ACC112 (cell line): ENCODE data around the gene PLB1.

Experiments
- H2AFZ ChIP-seq: fragments of 200-600 bp; sonication (generic); one replicate; pipeline ENCODE4 v1.6.0; 2017; ENCODE audit warnings: antibody characterized with exemption, low read length; ENCODE audit not compliant: unreplicated experiment
- H3K27ac ChIP-seq: fragments of 200-600 bp; sonication (generic); 2 replicates; pipeline ENCODE4 v1.5.1; 2014; ENCODE audit warnings: low read depth, mild to moderate bottlenecking, antibody characterized with exemption, low read length, moderate library complexity
- H3K27me3 ChIP-seq: fragments of 200-600 bp; sonication (generic); 2 replicates; pipeline ENCODE4 v1.6.1; 2014; ENCODE audit warnings: mild to moderate bottlenecking, antibody characterized with exemption, low read length, moderate library complexity, mixed read lengths; ENCODE audit not compliant: insufficient read depth
- H3K36me3 ChIP-seq: fragments of 200-600 bp; sonication (generic); 2 replicates; pipeline ENCODE4 v1.6.1; 2016; ENCODE audit warnings: mild to moderate bottlenecking, antibody characterized with exemption, low read length, moderate library complexity, mixed read lengths; ENCODE audit not compliant: insufficient read depth
- H3K4me1 ChIP-seq: fragments of 200-600 bp; sonication (generic); one replicate; pipeline ENCODE4 v1.6.1; 2016; ENCODE audit warnings: low read length, mixed read lengths; ENCODE audit not compliant: insufficient read depth, unreplicated experiment, control insufficient read depth
- H3K4me3 ChIP-seq: fragments of 200-600 bp; sonication (generic); 2 replicates; pipeline ENCODE4 v1.5.1; 2014; ENCODE audit warnings: mild to moderate bottlenecking, low read depth, low read length
- H3K79me2 ChIP-seq: fragments of 200-600 bp; sonication (generic); one replicate; pipeline ENCODE4 v1.6.0; 2016; ENCODE audit warnings: low read length; ENCODE audit not compliant: control insufficient read depth, unreplicated experiment, insufficient read depth

PLB1 gene

GRCh38 chr2:28506112-28506910 is 10.5 kb downstream of the PLB1 start:
- Histone ChIP-seq H3K79me2 (no peaks in the 10 kb centered on the region), H3K27ac (no peak overlapping the region), H2AFZ (no peak overlapping the region), H3K4me1 (no peaks in the 10 kb centered on the region), H3K36me3 (no peaks in the 10 kb centered on the region), H3K4me3 (no peak overlapping the region), H3K27me3 (peaks cover 36% of the 10 kb centered on the region)

GRCh38 chr2:28507796-28508764 is 12.2 kb downstream of the PLB1 start:
- Histone ChIP-seq H3K27ac (no peak overlapping the region), H3K36me3 (no peaks in the 10 kb centered on the region), H3K4me1 (no peaks in the 10 kb centered on the region), H2AFZ (no peak overlapping the region), H3K79me2 (no peaks in the 10 kb centered on the region), H3K27me3 (peaks cover 47% of the 10 kb centered on the region), H3K4me3 (no peak overlapping the region)

GRCh38 chr2:28509361-28509760 is 13.5 kb downstream of the PLB1 start:
- no peaks in the 10 kb centered on the region for H3K79me2 ChIP-seq

GRCh38 chr2:28510184-28510583 is 14.3 kb downstream of the PLB1 start:
- no peak overlapping the region for H3K4me3 ChIP-seq
- no peak overlapping the region for H3K27ac ChIP-seq

More at GRCh38 chr2:28509361-28509760, 13.5 kb downstream of the PLB1 start:
- Histone ChIP-seq H3K36me3 (no peaks in the 10 kb centered on the region), H3K27ac (no peak overlapping the region), H3K4me3 (no peak overlapping the region), H3K27me3 (peaks cover 59% of the 10 kb centered on the region), H2AFZ (no peak overlapping the region), H3K4me1 (no peaks in the 10 kb centered on the region)

GRCh38 chr2:28511871-28512606 is 16.2 kb downstream of the PLB1 start:
- H3K4me1 ChIP-seq, result no peaks in the 10 kb centered on the region
- no peak overlapping the region for H2AFZ ChIP-seq
- H3K27me3 ChIP-seq, result peaks cover 68% of the 10 kb centered on the region
- no peaks in the 10 kb centered on the region for H3K79me2 ChIP-seq
- H3K36me3 ChIP-seq, result no peaks in the 10 kb centered on the region
- H3K27ac ChIP-seq, result no peak overlapping the region
- no peak overlapping the region for H3K4me3 ChIP-seq

More at GRCh38 chr2:28510184-28510583, 14.3 kb downstream of the PLB1 start:
- H3K36me3 ChIP-seq, result no peaks in the 10 kb centered on the region
- H2AFZ ChIP-seq, result no peak overlapping the region
- H3K79me2 ChIP-seq, result no peaks in the 10 kb centered on the region
- H3K4me1 ChIP-seq, result no peaks in the 10 kb centered on the region
- H3K27me3 ChIP-seq, result peaks cover 66% of the 10 kb centered on the region

GRCh38 chr2:28512607-28512965 is 16.7 kb downstream of the PLB1 start:
- Histone ChIP-seq H3K4me3 (no peak overlapping the region), H3K27ac (no peak overlapping the region), H3K27me3 (peaks cover 68% of the 10 kb centered on the region), H3K36me3 (no peaks in the 10 kb centered on the region), H3K79me2 (no peaks in the 10 kb centered on the region), H3K4me1 (no peaks in the 10 kb centered on the region), H2AFZ (no peak overlapping the region)

GRCh38 chr2:28513097-28513496 is 17.2 kb downstream of the PLB1 start:
- Histone ChIP-seq H3K27ac (no peak overlapping the region), H3K27me3 (peaks cover 72% of the 10 kb centered on the region), H3K36me3 (no peaks in the 10 kb centered on the region), H3K79me2 (no peaks in the 10 kb centered on the region), H3K4me1 (no peaks in the 10 kb centered on the region), H3K4me3 (no peak overlapping the region), H2AFZ (no peak overlapping the region)

GRCh38 chr2:28515176-28515751 is 19.4 kb downstream of the PLB1 start:
- Histone ChIP-seq H2AFZ (no peak overlapping the region), H3K27me3 (peaks cover 74% of the 10 kb centered on the region), H3K27ac (no peak overlapping the region), H3K36me3 (no peaks in the 10 kb centered on the region), H3K4me3 (no peak overlapping the region), H3K79me2 (no peaks in the 10 kb centered on the region), H3K4me1 (no peaks in the 10 kb centered on the region)

- Histone ChIP-seq H2AFZ (no peak overlapping the region), H3K4me1 (no peaks in the 10 kb centered on the region), H3K4me3 (no peak overlapping the region), H3K79me2 (no peaks in the 10 kb centered on the region), H3K36me3 (no peaks in the 10 kb centered on the region), H3K27ac (no peak overlapping the region), H3K27me3 (peaks cover 81% of the 10 kb centered on the region)
Observed at GRCh38 chr2:28516430-28516829, 20.6 kb downstream of the PLB1 start.

DNA sequence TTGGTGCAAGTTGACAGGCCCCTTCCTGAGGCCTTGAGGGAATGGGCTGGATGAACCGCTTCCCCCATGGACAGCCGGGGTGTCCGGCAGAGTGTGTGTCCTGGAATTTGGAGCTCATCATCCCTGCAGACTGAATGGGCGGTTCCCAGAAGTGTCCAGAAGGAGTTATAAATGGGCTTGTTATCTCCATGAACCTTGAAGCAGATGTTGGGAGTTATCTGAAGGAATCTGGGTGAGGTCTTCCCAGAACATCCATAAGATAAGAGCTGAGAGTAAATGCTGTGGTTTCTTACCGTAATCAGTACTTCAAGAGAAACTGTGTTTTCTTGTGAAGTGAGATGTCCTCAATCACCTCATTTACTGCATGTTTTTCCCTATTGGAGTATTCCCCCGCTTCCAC is 21.1 kb downstream of the PLB1 start:
- H3K4me3 ChIP-seq, result no peak overlapping the region
- H3K36me3 ChIP-seq, result no peaks in the 10 kb centered on the region
- no peak overlapping the region for H3K27ac ChIP-seq
- H2AFZ ChIP-seq, result no peak overlapping the region
- H3K4me1 ChIP-seq, result no peaks in the 10 kb centered on the region
- no peaks in the 10 kb centered on the region for H3K79me2 ChIP-seq
- H3K27me3 ChIP-seq, result peaks cover 86% of the 10 kb centered on the region
